IPS-18c (cell line): ENCODE data around the gene RTKN.
"Not testable (repeated sequence)": the region's sequence is repeated elsewhere in the genome, so short reads cannot be mapped to it uniquely, and the experiment has no call there.

ENCODE experiments used
- H3K4me3 ChIP-seq: 2 replicates; pipeline ENCODE4 v1.7.0; 2013; ENCODE audit warnings: low read depth, mild to moderate bottlenecking, low read length, moderate library complexity; ENCODE audit not compliant: insufficient read depth
- H3K9me3 ChIP-seq: one replicate; pipeline ENCODE4 v1.6.1; 2013; ENCODE audit warnings: mild to moderate bottlenecking, low read length, moderate library complexity; ENCODE audit not compliant: control insufficient read depth, insufficient read depth

Gene RTKN

GRCh38 chr2:74425523-74425922 is 16.2 kb downstream of the RTKN start:
- Histone ChIP-seq H3K4me3 (no peak overlapping the region), H3K9me3 (no peaks in the 10 kb centered on the region)

DNA sequence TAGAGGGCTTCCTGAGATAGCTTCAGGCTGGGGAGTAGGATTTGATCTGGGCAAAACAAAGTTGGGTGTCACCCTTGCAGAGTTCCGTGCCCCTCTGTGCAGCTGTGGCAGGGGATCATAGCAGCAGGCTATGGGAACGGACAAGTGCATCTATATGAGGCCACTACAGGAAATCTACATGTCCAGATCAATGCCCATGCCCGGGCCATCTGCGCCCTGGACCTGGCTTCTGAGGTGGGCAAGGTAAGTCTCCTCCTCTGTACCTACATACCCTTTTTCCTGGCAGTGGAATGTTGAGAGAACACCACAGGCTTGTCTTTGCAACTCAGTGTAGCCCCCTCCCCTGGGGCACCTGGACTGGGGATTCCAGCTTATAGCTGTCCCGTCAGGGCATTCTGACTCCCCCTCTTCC is 16.7 kb downstream of the RTKN start:
- Histone ChIP-seq H3K4me3 (no peak overlapping the region), H3K9me3 (no peaks in the 10 kb centered on the region)

DNA sequence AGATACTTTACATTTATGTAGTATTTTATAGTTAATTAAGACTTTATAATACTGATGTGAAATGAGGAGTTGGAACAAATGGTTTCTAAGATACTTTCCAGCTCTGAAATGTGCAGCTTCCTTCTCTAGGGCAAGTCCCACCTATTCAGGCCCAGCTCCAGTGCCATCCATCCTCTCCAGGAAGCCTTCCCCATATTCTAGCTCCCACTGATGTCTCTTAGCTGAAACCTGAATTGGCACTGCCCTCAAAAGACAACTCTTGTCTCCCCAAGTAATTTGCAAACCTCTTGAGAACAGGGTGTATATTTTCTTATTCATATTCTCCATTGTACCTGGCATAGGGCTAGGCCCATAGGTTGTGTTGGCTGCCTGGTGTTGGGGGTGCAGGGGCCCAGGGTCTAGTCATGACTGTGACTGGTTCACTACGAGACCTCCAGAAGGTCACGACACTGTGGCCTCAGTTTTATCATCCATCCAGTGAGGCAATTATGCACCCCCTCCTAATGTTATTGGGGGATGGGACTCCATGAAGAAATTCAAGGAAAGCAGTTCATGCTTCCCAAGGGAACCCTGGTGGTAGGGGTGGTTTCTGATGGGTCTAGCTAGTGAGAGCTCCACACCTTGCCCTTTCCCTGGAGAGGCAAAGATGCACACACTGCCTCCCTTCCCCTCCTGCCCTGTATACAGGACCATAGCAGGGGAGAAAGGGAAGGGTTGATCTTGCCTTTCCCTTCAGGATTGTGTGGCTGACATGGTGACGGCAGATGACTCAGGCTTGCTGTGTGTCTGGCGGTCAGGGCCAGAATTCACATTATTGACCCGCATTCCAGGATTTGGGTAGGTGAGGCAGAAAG is 17.4 kb downstream of the RTKN start:
- H3K9me3 ChIP-seq: no peaks in the 10 kb centered on the region
- H3K4me3 ChIP-seq: no peak overlapping the region

- Histone ChIP-seq H3K4me3 (no peak overlapping the region), H3K9me3 (no peaks in the 10 kb centered on the region)
These were observed 18.3 kb downstream of the RTKN start for GRCh38 chr2:74423231-74424095.

DNA sequence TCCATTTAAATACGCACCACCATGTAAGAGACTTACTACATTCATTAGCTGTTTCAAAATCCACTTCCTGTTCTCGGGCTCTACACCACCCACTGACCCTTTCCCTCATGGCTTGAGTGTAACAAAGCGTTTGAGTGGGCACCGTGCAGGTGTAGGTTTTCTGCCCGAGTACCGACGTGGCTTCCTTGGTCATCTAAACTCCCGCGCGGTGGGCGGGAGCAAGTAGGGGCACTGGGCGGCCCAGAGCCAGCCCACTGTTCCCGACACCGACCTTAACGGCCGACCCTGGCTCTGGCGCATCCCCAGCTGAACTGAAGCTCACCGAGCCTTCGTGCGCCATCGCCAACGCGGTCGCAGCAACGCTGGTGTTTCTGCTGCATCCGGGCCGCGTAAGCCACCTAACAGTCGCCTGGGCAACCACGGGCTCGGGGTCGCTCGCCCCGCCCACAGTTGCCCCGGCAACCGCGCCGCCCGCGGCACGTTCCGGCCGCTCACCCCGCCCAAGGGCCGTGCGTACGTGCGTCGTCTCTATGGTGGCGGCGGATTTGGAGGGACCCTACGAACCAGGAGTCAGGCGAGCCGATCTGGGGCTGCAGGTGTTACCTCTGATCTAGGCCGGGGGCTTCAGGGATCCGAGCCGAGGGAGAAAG is 20.4 kb downstream of the RTKN start, which contains the start of the genes C2orf81 and WDR54:
TSS of gene C2orf81 (minus strand) at position 399 of the 650 bp plus-strand sequence. CDS start at position 340, 59 bp downstream.
TSS of gene WDR54 (plus strand) at position 510 of the 650 bp plus-strand sequence. CDS start 424 bp downstream, outside the sequence.
- no peaks in the 10 kb centered on the region for H3K9me3 ChIP-seq
- peak within 1 kb of the TSS; percentile 88 for H3K4me3 ChIP-seq

DNA sequence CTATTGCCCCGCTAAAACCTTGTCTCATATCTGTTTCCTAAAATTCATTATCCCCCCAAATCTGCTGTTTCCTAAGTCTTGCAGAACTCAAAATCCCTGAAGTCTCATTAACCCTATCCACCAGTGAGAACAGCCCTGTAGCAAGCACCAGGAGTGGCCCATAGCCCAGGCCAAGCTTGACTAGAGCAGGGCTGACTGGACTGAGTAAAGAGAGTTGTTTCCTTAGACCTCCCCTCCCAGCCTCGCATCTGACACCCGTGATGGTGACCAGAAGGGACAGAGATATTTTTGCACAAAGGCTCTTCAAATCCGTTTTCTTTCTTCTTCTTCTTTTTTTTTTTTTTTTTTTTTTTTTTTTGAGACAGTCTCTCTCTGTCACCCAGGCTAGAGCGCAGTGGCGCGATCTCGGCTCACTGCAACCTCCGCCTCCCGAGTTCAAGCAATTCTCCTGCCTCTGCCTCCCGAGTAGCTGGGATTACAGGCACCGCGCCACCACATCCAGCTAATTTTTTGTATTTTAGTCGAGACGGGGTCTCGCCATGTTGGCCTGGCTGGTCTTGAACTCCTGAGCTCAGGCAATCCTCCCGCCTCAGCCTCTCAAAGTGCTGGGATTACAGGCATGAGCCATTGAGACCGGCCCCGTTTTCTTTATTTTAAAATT is 21.2 kb downstream of the RTKN start:
- not testable (repeated sequence) for H3K4me3 ChIP-seq, H3K9me3 ChIP-seq

- no peaks in the 10 kb centered on the region for H3K9me3 ChIP-seq
These were observed 21.7 kb downstream of the RTKN start for GRCh38 chr2:74420006-74420405.

DNA sequence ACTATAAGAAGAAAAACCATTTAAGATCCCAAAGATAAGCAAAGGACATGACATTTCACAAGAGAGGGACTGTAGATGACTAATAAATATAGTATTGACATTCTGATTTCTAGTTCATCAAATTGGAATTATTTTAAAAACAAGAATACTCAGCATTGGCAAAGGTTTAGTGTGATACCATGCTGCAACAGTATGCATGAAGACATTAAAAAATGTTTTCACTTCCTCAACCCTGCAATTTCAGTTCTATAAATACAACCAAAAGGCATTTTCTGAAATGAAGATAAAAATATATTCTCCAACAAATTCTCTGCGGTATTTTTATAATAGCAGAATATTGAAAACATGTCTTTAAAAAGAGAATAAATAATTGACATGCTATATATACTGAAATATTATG is 22.4 kb downstream of the RTKN start:
- H3K4me3 ChIP-seq: no peak overlapping the region
- H3K9me3 ChIP-seq: no peaks in the 10 kb centered on the region

More at GRCh38 chr2:74420006-74420405, 21.7 kb downstream of the RTKN start:
- no peak overlapping the region for H3K4me3 ChIP-seq

- Histone ChIP-seq H3K9me3 (no peaks in the 10 kb centered on the region), H3K4me3 (no peak overlapping the region)
These were observed 23.4 kb downstream of the RTKN start for GRCh38 chr2:74418312-74418711.

- no peak overlapping the region for H3K4me3 ChIP-seq
- no peaks in the 10 kb centered on the region for H3K9me3 ChIP-seq
These were observed 24.0 kb downstream of the RTKN start for GRCh38 chr2:74417763-74418162.

DNA sequence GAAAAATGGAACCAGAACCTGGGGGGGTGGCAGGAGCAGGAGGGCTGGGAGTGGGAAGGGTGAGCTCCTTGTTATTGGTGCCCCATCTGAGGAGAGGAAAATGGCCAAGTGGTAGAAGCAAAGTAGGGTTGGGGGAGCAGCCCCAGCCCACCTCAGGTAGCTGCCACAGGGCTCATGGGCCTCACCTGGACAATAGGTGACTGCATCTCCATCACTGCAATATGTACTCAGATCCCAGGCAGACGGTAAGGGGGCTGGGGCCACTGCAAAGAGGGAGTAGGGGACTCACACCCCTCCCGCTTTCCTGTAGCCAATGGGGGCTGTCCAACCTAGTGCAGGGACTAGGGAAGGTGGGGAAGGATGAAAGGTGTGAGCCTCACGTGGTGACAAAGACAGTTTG is 24.5 kb downstream of the RTKN start:
- Histone ChIP-seq H3K4me3 (no peak overlapping the region), H3K9me3 (no peaks in the 10 kb centered on the region)

- Histone ChIP-seq H3K9me3 (no peaks in the 10 kb centered on the region), H3K4me3 (no peak overlapping the region)
These were observed 25.0 kb downstream of the RTKN start for GRCh38 chr2:74416778-74417177.

DNA sequence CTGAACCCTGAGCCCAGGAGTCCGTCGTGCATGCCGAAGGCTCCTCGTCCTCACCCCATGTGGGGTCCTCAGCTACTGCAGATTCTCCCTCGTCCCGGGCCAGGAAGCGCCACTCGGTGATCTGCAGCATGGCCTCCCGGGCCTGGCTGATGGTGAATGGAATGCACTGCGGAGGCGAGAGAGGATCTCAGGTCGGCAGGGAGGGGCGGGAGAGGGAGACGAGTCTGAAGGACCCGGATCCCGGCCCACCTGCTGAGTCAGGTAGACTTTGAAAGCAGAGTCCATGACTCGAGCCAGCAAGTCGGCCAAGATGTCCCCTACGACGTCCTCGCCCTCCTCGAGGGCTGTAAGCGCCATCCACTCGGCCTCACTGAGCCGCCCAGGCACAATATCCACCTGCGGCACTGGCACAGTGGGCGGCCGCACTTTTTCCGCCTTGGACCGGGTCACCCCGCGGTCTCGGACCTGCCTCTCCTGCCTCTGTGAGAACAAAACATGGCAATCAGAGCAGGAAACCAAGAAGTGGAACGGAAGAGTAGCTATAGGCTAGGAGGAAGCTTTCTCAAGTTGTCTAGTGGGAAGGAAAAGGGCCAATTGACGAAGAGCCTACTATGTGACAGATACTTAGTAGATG is 25.9 kb downstream of the RTKN start:
- Histone ChIP-seq H3K4me3 (no peak overlapping the region), H3K9me3 (no peaks in the 10 kb centered on the region)

- no peaks in the 10 kb centered on the region for H3K9me3 ChIP-seq
- H3K4me3 ChIP-seq: no peak overlapping the region
These were observed 26.6 kb downstream of the RTKN start for GRCh38 chr2:74414881-74415761.

DNA sequence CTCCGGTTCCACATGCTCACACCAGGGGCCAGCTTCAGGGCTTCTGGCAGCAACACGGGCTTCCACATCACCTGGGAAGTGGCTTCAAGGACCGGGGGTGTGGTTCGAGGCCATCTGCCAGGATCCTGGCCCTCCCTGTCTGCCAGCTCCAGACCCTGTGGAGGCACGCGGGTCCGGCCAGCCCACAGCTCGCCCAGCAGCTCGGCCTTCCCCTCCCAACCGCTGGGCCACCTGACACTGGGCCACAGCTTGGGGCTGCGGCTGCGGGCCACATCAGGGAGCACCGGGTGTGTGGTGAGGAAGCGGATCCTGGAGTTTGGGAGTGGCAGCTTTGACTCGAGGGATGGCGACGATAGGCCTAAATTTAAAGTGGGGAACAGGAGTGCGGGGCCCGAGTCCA is 27.3 kb downstream of the RTKN start:
- Histone ChIP-seq H3K9me3 (no peaks in the 10 kb centered on the region), H3K4me3 (no peak overlapping the region)
